ENCODE results near the gene PJA2.

GRCh38 chr5:109313127-109313526, 96.6 kb downstream of the PJA2 start:
- TF ChIP-seq, protein P1, sequence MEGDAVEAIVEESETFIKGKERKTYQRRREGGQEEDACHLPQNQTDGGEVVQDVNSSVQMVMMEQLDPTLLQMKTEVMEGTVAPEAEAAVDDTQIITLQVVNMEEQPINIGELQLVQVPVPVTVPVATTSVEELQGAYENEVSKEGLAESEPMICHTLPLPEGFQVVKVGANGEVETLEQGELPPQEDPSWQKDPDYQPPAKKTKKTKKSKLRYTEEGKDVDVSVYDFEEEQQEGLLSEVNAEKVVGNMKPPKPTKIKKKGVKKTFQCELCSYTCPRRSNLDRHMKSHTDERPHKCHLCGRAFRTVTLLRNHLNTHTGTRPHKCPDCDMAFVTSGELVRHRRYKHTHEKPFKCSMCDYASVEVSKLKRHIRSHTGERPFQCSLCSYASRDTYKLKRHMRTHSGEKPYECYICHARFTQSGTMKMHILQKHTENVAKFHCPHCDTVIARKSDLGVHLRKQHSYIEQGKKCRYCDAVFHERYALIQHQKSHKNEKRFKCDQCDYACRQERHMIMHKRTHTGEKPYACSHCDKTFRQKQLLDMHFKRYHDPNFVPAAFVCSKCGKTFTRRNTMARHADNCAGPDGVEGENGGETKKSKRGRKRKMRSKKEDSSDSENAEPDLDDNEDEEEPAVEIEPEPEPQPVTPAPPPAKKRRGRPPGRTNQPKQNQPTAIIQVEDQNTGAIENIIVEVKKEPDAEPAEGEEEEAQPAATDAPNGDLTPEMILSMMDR (IDR thresholded peaks at IDR 0.05), result no peak
- no peak for TF ChIP-seq POLR2A (IDR thresholded peaks at IDR 0.05)
